Omental fat pad (tissue), 4 donors: Measurements from ENCODE around the gene LGR6. TPM values are rescaled to one million over a fixed set of nuclear protein-coding genes. Genes with fewer than 3 reads are reported as not detected.
"Not testable (repeated sequence)": the region's sequence is repeated elsewhere in the genome, so short reads cannot be mapped to it uniquely, and the experiment has no call there.

Experiments used
- ATAC-seq: fragments of 150-250 bp; one replicate; pipeline ENCODE4 v1.9.1; 2016; ENCODE audit warnings: mild to moderate bottlenecking, moderate library complexity; ENCODE audit not compliant: low FRiP score
- DNase-seq: peaks from one replicate; pipeline ENCODE4 v3.0.0-alpha.2; 2019; ENCODE audit warnings: low spot score
- total RNA-seq, 4 donors: library from RNA; depleted of rRNA; stranded (reverse); fragments of >200 nt; gene quantifications; one replicate each; pipeline ENCODE4 v1.1.0, GENCODE V29; 2016
- TF ChIP-seq, protein P1 (sequence below), 3 donors: fragments of 450-650 bp; IDR thresholded peaks; one replicate each; pipeline ENCODE4 v1.5.1; 2016 to 2017; ENCODE audit warnings: antibody characterized with exemption in 3 of 3, mild to moderate bottlenecking in 3 of 3, moderate library complexity in 2 of 3

LGR6 gene
- total RNA-seq, 4 donors from 2014 or later: 0.28 to 0.32 TPM; not detected in 2

DNA sequence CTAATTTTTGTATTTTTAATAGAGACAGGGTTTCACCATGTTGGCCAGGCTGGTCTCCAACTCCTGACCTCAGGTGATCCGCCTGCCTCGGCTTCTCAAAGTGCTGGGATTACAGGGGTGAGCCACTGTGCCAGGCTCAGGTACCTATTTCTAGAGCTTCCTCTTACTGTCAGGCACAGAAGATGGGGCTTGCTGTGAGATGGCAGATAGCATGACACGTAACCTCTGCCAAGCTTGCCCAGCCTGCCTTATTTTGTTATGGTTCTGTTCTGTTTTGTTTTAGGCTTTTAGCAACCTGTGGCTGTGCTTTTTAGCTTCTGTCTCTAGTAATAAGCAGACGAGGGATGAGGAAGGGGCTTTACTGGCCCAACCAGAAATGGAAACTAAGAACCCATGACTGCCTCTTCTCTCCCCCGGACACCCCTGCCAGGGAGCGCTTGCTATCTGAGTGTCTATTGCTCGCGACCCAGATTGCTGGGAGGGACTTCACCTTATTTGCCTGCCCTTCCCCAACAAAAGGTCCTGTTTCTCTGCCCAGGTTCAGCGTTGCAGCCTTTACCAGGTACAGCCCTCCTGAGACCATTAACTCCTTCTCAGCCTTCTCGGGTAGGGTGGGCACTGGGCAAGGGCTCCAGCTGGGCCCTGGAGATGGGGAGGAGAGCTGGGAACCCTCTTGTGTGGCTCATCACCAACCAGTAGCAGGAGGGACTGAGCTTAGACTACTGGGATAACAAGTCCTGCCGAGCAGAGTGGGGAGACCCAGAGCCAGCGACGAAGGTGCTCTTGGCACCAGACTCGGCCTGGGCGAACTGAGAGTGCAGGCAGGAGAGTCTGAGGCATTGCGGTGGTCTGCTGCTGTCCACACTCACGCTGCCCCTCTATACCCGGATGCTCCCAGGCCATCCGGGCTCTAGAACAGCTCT, 13.5 kb upstream of the LGR6 start:
- TF ChIP-seq, protein P1, sequence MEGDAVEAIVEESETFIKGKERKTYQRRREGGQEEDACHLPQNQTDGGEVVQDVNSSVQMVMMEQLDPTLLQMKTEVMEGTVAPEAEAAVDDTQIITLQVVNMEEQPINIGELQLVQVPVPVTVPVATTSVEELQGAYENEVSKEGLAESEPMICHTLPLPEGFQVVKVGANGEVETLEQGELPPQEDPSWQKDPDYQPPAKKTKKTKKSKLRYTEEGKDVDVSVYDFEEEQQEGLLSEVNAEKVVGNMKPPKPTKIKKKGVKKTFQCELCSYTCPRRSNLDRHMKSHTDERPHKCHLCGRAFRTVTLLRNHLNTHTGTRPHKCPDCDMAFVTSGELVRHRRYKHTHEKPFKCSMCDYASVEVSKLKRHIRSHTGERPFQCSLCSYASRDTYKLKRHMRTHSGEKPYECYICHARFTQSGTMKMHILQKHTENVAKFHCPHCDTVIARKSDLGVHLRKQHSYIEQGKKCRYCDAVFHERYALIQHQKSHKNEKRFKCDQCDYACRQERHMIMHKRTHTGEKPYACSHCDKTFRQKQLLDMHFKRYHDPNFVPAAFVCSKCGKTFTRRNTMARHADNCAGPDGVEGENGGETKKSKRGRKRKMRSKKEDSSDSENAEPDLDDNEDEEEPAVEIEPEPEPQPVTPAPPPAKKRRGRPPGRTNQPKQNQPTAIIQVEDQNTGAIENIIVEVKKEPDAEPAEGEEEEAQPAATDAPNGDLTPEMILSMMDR (IDR thresholded peaks at IDR 0.05): no peak
- DNase-seq (no peak), ATAC-seq (no peak)

- not testable (repeated sequence) for ATAC-seq, DNase-seq
Observed at GRCh38 chr1:202180751-202181139, 12.9 kb upstream of the LGR6 start.

- no peak for ATAC-seq
- TF ChIP-seq, protein P1 (IDR thresholded peaks at IDR 0.05): no peak
- DNase-seq: no peak
Observed at GRCh38 chr1:202181586-202181985, 12.0 kb upstream of the LGR6 start.

DNA sequence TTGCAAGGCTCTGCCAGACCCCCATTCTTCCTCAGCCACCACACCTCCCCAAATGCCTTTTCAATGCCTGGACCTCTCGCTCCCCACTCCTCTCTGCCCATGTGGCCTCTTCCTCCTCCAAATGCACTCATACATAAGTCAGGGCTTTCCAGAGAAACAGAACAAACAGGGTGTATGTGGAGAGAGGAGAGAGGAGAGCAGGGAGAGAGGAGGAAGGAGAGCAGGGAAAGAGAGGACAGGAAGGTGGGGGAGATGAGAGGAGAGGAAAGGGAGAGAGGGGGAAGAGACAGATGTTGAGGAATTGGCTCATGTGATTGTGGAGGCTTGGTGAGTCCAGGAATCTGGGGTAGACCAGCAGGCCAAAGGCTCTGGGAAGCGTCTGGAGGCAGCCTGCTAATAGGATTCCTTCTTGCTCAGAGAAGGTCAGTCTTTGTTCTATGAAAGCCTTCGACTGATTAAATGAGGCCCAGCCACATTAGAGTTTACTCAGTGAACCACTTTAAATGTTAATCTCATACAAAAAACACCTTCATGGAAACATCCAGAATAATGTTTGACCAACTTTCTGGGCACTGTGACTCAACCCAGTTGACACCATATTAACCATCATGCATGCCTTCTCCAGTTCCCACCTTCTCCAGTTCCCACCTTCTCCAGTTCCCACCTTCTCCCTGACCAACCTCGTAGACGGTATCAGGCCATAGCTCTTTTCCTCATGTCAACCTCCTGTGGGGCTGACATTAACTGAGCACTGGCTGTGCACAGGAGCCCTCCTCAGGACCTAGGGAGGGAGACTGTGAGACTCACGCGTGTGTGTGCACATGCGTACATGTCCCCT, 11.3 kb upstream of the LGR6 start:
- no peak for DNase-seq
- ATAC-seq: no peak

DNA sequence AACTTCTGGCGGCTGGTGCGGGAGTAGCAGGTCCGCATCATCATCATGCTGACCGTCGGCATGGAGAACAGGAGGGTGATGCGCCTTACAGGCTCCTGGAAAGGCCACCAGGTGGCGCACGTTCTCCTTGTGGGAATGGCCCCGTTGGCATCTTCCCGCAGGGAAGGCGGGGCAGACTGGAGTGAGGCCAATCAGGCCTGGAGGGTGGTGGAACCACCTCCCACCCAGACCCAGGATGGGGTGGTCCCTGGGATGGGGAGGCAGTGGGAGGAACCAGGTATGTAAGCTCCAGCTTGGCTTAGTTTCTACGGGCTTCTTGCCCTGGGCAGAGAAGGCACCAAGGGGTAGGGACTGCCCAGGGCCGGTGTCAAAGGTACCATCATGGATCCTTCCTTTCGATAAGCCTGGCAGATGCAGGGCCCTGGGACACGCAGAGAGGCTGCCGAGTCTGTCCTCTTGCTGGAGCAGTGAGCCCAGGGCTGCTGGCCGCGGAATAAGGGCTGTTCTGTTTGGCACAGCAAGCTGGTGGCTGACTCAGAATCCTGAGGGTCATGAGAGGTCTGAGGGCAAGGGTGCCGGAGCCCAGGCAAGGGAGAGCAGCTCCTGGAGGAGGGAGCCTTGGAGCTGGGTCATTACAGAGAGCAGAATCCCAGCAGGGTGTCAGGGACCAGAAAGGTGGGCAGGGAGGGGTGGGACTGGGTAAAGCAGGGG, 8.7 kb upstream of the LGR6 start:
- TF ChIP-seq, protein P1 (IDR thresholded peaks at IDR 0.05): peak in 1 of 3 donors; percentile 60
- peak; percentile 76 for DNase-seq

More for the DNA sequence above, 11.3 kb upstream of the LGR6 start:
- TF ChIP-seq, protein P1 (IDR thresholded peaks at IDR 0.05): no peak

GRCh38 chr1:202186327-202186726, 7.3 kb upstream of the LGR6 start:
- TF ChIP-seq, protein P1 (IDR thresholded peaks at IDR 0.05): no peak
- DNase-seq: no peak
- ATAC-seq: no peak

More for the DNA sequence above, 8.7 kb upstream of the LGR6 start:
- peak; percentile 64 for ATAC-seq
